ENCODE results near the gene PMEPA1. TPM values are rescaled to one million over a fixed set of nuclear protein-coding genes. Genes with fewer than 3 reads are reported as not detected.
"Not testable (repeated sequence)": the region's sequence is repeated elsewhere in the genome, so short reads cannot be mapped to it uniquely, and the experiment has no call there.

PMEPA1 gene
- total RNA-seq, 1 donor from 2014 or later, result 0.82 TPM

DNA sequence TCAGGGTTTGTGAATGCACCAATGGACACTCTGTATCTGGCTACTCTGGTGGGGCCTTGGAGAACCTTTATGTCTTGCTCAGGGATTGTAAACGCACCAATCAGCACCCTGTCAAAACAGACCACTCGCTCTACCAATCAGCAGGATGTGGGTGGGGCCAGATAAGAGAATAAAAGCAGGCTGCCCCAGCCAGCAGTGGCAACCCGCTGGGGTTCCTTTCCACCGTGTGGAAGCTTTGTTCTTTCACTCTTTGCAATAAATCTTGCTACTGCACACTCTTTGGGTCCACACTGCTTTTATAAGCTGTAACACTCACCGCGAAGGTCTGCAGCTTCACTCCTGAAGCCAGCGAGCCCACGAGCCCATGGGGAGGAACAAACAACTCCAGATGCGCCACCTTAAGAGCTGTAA, 80.3 kb downstream of the PMEPA1 start:
- intact Hi-C loops (cut with micrococcal nuclease); DNase-seq: not testable (repeated sequence)
- peak overlapping the region; percentile 38 for H3K27ac Mint-ChIP-seq
- peak overlapping the region; percentile 84 for H3K4me3 Mint-ChIP-seq
- H3K4me1 Mint-ChIP-seq, result peaks cover 47% of the 10 kb centered on the region
- peaks cover 22% of the 10 kb centered on the region for H3K9me3 Mint-ChIP-seq
- H3K36me3 Mint-ChIP-seq (ENCODE audit: low read depth), result peaks cover 11% of the 10 kb centered on the region
- peaks cover 46% of the 10 kb centered on the region for H3K27me3 Mint-ChIP-seq

DNA sequence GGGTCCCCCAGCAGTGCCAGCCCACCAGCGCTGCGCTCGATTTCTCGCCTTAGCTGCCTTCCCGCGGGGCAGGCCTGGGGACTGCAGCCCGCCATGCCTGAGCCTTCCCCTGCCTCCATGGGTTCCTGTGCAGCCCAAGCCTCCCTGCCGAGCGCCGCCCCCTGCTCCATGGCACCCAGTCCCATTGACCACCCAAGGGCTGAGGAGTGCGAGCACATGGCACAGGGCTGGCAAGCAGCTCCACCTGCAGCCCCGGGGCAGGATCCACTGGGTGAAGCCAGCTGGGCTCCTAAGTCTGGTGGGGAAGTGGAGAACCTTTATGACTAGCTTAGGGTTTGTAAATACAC, 80.9 kb downstream of the PMEPA1 start:
- peak overlapping the region; percentile 50 for H3K27ac Mint-ChIP-seq
- peaks cover 25% of the 10 kb centered on the region for H3K9me3 Mint-ChIP-seq
- peaks cover 40% of the 10 kb centered on the region for H3K27me3 Mint-ChIP-seq
- peaks cover 11% of the 10 kb centered on the region for H3K36me3 Mint-ChIP-seq (ENCODE audit: low read depth)
- intact Hi-C loops (cut with micrococcal nuclease), result loop anchor here (1.0 kb wide), 1 partner anchor 10 kb away; no protein-coding TSS in a partner anchor
- not testable (repeated sequence) for DNase-seq, H3K4me3 Mint-ChIP-seq
- H3K4me1 Mint-ChIP-seq, result peaks cover 41% of the 10 kb centered on the region

DNA sequence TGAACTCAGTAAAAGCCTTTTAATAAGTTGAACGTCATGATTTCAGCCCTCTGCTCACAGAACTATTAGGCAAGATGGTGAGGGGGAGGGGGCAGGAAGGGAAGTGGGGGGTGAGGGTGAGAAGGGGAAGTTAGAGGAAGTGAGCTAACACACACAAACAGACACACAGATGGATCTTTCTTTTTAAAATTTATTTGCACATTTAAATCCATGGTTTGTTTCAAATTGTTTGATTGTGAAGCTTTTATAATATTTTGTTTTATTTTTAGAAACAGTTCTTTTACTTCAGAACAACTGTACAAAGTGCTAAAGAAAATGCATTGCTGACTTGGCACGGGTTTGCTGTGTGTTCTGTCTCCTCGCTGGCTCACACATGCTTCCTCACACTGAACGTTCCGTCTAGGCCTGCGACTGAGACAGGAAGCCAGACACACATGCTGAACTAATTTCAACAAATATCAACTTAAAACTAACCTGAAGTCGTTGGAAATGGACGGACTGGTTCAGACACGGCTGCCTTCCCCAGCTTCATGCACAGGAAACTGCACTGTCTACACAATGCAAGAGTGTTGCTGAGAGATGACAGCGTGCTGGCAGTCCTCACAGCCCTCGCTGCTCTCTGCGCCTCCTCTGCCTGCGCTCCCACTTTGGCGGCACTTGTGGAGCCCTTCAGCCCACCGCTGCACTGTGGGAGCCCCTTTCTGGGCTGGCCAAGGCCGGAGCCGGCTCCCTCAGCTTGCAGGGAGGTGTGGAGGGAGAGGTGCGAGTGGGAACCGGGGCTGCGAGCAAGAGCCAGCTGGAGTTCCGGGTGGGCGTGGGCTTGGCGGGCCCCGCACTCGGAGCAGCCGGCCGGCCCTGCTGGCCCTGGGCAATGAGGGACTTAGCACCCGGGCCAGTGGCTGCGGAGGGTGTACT, 81.5 kb downstream of the PMEPA1 start:
- peaks cover 41% of the 10 kb centered on the region for H3K27me3 Mint-ChIP-seq
- DNase-seq, result peak; percentile 80
- peak overlapping the region; percentile 67 for H3K4me3 Mint-ChIP-seq
- peaks cover 37% of the 10 kb centered on the region for H3K4me1 Mint-ChIP-seq
- H3K9me3 Mint-ChIP-seq, result peaks cover 26% of the 10 kb centered on the region
- intact Hi-C loops (cut with micrococcal nuclease), result loop anchor here (1.0 kb wide), 1 partner anchor 9 kb away; no protein-coding TSS in a partner anchor
- H3K36me3 Mint-ChIP-seq (ENCODE audit: low read depth), result peaks cover 13% of the 10 kb centered on the region
- H3K27ac Mint-ChIP-seq, result peak overlapping the region; percentile 92

DNA sequence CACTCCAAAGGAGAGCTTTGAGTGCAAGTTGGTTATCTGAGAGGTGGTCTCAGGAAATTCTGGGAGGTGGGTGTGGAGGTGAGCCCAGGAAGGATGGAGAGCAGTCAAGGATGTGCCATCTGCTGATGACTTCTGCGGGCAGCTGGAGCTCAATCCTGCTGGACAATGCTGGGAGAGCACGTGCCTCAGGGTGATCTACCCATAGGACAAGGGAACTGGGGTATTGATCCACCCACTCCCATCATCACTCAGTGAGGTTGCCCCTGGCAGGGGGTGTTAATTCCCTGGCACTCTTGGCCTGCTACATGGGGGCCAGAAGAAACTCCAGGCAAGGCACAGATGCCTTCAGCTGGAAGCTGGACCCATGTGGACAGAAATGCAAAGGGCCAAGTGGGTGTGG, 82.5 kb downstream of the PMEPA1 start:
- H3K9me3 Mint-ChIP-seq, result peaks cover 24% of the 10 kb centered on the region

DNA sequence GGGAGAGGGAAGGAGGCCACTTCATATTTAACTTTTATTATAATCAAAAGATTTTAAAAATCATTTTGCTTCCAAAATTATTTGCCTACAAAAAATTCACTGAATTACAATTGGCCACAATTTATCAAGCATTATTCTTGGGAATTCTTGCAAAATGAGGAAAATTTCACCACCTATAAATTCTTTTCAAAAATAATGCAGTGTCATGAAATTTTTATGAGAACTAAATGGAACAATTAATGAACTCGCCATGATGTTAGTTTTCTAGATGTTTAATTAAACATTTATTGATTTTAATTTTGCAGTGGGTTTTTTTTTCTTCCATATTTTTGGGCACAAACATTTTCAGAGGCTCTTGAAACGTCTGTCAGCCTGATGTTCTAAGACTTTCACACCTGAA, 83.8 kb downstream of the PMEPA1 start:
- Mint-ChIP-seq H3K4me3 (no peak overlapping the region), H3K9me3 (peaks cover 24% of the 10 kb centered on the region), H3K27ac (no peak overlapping the region), H3K27me3 (peaks cover 19% of the 10 kb centered on the region), H3K4me1 (peaks cover 45% of the 10 kb centered on the region), H3K36me3 (ENCODE audit: low read depth) (peaks cover 13% of the 10 kb centered on the region)
- intact Hi-C loops (cut with micrococcal nuclease), result no loop called here
- no peak for DNase-seq

More for the DNA sequence above, 82.5 kb downstream of the PMEPA1 start:
- intact Hi-C loops (cut with micrococcal nuclease), result no loop called here
- Mint-ChIP-seq H3K27ac (peak overlapping the region; percentile 53), H3K36me3 (ENCODE audit: low read depth) (peaks cover 13% of the 10 kb centered on the region), H3K4me3 (no peak overlapping the region), H3K4me1 (peaks cover 39% of the 10 kb centered on the region), H3K27me3 (peaks cover 32% of the 10 kb centered on the region)
- DNase-seq, result no peak

DNA sequence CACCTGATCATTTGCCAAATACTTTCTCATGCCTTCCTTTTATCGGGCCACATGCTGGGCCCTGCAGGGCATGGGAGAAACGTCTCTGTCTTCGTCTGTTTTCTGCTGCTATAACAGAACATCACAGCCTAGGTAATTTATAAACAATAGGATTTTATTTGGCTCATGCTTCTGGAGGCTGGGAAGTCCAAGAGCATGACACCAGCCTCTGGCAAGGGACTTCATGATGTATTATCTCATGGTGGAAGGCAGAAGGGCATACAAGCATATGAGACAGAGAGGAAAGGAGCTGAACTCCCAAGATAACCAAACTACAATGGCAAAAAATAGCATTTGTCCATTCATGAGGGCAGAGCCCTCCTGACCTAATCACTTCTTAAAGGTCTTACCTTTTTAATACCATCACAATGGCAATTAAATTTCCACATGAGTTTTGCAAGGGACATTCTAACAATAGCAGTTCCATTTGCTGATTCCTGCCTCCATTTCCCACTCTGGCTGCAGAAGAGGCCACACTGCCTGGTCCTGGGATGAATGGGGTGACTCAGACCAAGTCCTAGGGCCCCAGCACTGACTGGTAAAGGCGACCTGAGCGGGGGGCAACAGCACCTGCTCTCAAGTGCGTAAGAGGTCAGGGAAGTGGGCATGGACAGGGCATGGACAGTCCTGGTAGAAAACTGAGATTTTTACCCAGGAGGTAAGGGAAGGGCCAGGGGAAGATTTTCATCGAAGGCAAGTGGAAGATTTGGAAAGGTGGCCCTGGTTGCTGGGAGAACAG, 84.4 kb downstream of the PMEPA1 start:
- intact Hi-C loops (cut with micrococcal nuclease), result no loop called here
- Mint-ChIP-seq H3K27me3 (peaks cover 16% of the 10 kb centered on the region), H3K4me1 (peaks cover 51% of the 10 kb centered on the region), H3K9me3 (peaks cover 23% of the 10 kb centered on the region), H3K27ac (no peak overlapping the region), H3K4me3 (no peak overlapping the region), H3K36me3 (ENCODE audit: low read depth) (peaks cover 13% of the 10 kb centered on the region)
- no peak for DNase-seq

DNA sequence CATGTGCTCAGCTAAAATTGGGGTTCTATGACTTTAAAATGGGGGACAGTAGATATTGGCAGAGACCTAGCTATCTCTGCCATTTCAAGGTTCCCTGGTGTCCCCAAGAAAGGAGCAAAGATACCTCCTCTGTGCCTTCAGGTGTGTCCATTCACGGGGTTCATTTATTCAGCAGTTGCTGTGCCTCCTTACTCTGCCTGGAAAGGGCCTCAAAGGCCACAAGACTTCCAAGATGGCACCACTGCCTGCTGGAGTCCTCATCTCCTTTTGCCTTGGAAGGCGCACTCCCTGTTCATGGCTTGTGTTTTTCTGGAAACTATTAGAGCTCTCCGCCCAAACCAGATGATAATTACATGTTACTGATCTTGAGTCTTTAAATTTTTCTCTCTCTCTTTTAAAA, 85.7 kb downstream of the PMEPA1 start:
- Mint-ChIP-seq H3K27me3 (peaks cover 7% of the 10 kb centered on the region), H3K9me3 (peaks cover 19% of the 10 kb centered on the region), H3K36me3 (ENCODE audit: low read depth) (peaks cover 8% of the 10 kb centered on the region), H3K27ac (no peak overlapping the region), H3K4me1 (peaks cover 49% of the 10 kb centered on the region), H3K4me3 (no peak overlapping the region)
- DNase-seq, result no peak
- intact Hi-C loops (cut with micrococcal nuclease), result no loop called here

DNA sequence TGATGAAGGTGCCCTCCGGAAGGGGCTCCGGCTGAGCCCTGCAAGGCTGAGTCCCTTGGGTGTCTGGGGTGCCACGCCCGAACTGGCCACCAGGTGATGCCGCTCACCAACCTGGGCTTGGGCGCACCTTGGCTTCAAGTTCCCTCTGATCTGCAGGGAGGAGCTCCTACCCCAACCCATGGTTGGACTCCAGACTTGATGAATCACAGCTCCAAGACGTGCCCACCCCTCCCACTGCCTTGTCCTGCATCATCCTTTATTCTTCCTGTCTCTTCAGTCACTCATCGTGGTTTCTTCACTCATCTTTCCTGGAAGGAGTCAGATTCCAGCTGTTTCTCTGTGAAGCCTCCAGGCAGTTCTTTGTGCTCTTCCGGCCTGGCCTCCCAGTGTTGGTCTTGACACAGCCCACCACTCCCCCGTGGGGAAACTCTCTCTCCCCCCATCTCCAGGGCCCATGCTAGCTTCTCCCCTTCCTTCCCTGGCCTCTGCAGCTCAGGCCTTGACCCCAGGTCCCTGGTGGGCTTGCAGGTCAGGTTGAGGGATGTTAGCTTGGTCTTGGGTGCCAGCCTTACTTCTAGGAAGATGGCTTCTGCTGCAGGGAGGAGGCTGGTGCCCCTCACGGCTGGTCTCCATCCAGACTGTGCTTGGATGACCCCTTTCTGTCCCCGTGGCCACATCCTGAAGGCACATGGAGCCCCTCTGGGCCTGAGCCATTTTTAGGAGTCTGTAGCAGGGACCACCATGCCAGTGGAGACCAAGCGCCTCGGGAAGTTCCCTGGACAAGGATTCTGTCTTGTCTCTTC, 87.0 kb downstream of the PMEPA1 start:
- intact Hi-C loops (cut with micrococcal nuclease), result no loop called here
- DNase-seq, result peak; percentile 91
- peak overlapping the region; percentile 57 for H3K4me3 Mint-ChIP-seq
- H3K27ac Mint-ChIP-seq, result peak overlapping the region; percentile 48
- H3K9me3 Mint-ChIP-seq, result peaks cover 19% of the 10 kb centered on the region
- H3K27me3 Mint-ChIP-seq, result peaks cover 7% of the 10 kb centered on the region
- H3K36me3 Mint-ChIP-seq (ENCODE audit: low read depth), result peaks cover 8% of the 10 kb centered on the region
- peaks cover 55% of the 10 kb centered on the region for H3K4me1 Mint-ChIP-seq

DNA sequence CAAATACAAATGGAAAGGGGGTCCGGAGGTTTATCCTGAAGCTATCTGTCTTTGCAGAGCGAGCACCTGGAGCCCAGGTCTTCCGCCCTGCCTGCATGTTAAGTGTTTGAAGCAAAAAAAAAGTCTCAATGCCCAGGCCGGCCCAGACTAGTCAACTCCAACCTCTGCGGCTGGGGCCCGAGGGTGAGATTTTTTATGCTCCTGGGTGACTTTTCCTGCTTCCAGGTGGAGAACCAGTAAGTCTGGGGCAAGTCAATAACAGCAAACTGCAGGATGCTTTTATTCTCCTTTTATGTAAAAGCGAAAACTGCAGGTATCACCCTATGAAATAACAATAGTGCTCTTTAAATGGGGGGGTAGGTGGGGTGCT, 87.6 kb downstream of the PMEPA1 start:
- Mint-ChIP-seq H3K4me1 (peaks cover 55% of the 10 kb centered on the region), H3K9me3 (peaks cover 19% of the 10 kb centered on the region), H3K27ac (no peak overlapping the region), H3K27me3 (peaks cover 11% of the 10 kb centered on the region), H3K4me3 (peak overlapping the region; percentile 7), H3K36me3 (ENCODE audit: low read depth) (peaks cover 9% of the 10 kb centered on the region)
- intact Hi-C loops (cut with micrococcal nuclease), result no loop called here
- DNase-seq, result no peak

DNA sequence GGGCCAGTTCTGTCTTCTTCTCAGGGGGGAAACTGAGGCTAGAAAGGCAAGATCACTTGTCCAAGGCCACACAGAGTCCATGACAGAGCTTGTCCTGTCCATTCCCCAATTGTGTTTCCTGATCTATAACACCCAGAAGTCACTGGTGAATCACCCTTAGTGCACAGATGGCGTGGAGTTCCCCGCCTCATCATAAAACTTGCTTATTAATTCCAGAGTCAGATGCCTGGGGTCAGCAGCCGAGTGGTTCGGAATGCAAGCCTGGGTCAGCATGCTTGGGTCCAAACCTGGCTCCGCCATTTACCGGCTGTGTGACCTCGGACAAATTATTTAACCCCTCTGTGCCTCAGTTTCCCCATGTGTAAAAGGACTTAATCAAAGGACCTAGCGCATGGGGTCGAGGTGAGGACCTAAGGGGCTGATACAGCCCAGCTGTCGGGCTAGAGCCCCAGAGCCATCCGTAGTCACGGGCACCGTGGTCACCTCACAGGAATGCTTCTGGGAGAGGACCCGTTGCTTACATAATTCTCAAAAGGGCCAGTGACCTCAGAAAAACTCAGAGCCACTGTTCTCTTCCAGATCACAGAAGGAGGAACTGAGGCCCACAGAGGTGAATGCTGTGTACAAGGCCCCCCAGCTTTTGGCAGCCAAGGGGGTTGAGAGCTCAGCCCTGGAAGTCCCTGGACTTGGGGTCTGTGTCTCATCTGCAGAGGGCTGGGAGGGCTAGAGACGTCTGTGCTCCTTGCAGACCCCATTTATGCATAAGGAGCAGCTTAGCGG, 88.2 kb downstream of the PMEPA1 start:
- Mint-ChIP-seq H3K4me1 (peaks cover 59% of the 10 kb centered on the region), H3K27me3 (peaks cover 16% of the 10 kb centered on the region), H3K9me3 (peaks cover 19% of the 10 kb centered on the region), H3K4me3 (peak overlapping the region; percentile 78), H3K27ac (peak overlapping the region; percentile 84), H3K36me3 (ENCODE audit: low read depth) (peaks cover 14% of the 10 kb centered on the region)
- DNase-seq, result no peak
- intact Hi-C loops (cut with micrococcal nuclease), result loop anchor here (2.0 kb wide), 1 partner anchor 25 kb away; no protein-coding TSS in a partner anchor

DNA sequence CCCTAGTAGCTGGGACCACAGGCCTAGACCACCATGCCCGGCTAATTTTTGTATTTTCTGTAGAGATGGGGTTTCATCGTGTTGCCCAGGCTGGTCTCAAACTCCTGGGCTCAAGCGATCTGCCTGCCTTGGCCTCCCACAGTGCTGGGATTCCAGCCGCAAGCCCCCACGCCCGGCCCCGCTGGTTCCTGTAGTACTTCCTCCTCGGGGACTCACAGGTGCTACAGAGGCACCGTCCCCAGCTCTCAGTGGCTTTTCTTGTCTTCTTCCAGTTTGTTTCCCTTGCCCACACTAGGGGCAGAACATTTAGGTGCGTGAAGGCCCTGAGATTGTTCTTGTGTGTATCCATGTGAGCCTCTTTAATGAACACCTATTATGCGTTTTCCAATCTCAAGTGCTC, 88.8 kb downstream of the PMEPA1 start:
- peaks cover 56% of the 10 kb centered on the region for H3K4me1 Mint-ChIP-seq
- intact Hi-C loops (cut with micrococcal nuclease), result loop anchor here (2.0 kb wide), 1 partner anchor 24 kb away; no protein-coding TSS in a partner anchor

DNA sequence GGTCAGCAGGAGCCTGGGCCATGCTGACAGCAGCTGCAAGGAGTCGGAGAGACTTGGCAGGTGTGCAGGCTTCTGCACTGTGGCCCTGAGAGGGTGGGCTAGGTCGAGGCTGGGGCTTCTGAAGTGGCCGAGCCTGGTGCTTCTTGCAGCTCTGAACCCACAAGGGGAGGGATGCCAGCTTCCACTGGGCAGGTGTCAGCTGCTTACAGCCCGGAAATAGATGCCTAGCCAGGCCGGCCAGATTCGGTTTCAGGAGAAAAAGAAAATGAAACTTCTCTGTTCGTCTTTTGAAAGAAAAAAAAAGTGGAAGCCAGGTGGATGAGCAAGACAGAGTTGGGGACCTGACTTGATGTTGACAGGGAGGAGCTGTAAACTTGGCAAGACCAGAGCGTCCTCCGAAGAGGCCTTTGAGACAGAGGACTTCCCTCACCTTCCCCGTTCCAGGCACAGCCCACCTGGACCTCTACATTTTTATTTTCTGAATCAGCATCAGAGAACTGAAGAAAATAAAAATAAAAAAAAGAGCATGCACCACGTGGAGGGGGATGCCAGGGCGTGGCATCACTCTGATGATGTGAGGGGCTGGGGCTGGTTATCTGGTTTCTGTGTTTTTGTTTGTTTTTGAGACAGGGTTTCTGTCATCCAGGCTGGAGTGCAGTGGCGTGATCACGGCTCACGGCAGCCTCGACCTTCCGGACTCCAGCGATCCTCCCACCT, 89.4 kb downstream of the PMEPA1 start, which contains the start of gene ZBP1:
TSS of gene ZBP1 (minus strand) at position 153 of the 717 bp plus-strand sequence. CDS start at position 22, 131 bp downstream.
- Mint-ChIP-seq H3K27me3 (peaks cover 17% of the 10 kb centered on the region), H3K9me3 (peaks cover 16% of the 10 kb centered on the region)

More for the DNA sequence above, 88.8 kb downstream of the PMEPA1 start:
- H3K27ac Mint-ChIP-seq, result peak overlapping the region; percentile 84
- peaks cover 14% of the 10 kb centered on the region for H3K36me3 Mint-ChIP-seq (ENCODE audit: low read depth)
- H3K4me3 Mint-ChIP-seq, result peak overlapping the region; percentile 78
- peaks cover 19% of the 10 kb centered on the region for H3K9me3 Mint-ChIP-seq
- peak; percentile 65 for DNase-seq
- H3K27me3 Mint-ChIP-seq, result peaks cover 17% of the 10 kb centered on the region

More for the DNA sequence above, 89.4 kb downstream of the PMEPA1 start, which contains the start of gene ZBP1:
- peak within 1 kb of the TSS; percentile 87 for H3K27ac Mint-ChIP-seq
- peaks cover 15% of the 10 kb centered on the region for H3K36me3 Mint-ChIP-seq (ENCODE audit: low read depth)
- peak; percentile 90 for DNase-seq
- H3K4me3 Mint-ChIP-seq, result peak within 1 kb of the TSS; percentile 78
- H3K4me1 Mint-ChIP-seq, result peaks cover 54% of the 10 kb centered on the region
- intact Hi-C loops (cut with micrococcal nuclease), result loop anchor here (2.0 kb wide), 1 partner anchor 24 kb away; no protein-coding TSS in a partner anchor
